ENCODE results near the gene NTRK3.
A peak's percentile ranks its signal among the peaks of the same experiment; 100 is the strongest.

NTRK3 gene

GRCh38 chr15:88257311-88258092 is 963 bp upstream of the NTRK3 start:
- peak in 2 of 3 experiments; percentile 50 for DNase-seq

DNA sequence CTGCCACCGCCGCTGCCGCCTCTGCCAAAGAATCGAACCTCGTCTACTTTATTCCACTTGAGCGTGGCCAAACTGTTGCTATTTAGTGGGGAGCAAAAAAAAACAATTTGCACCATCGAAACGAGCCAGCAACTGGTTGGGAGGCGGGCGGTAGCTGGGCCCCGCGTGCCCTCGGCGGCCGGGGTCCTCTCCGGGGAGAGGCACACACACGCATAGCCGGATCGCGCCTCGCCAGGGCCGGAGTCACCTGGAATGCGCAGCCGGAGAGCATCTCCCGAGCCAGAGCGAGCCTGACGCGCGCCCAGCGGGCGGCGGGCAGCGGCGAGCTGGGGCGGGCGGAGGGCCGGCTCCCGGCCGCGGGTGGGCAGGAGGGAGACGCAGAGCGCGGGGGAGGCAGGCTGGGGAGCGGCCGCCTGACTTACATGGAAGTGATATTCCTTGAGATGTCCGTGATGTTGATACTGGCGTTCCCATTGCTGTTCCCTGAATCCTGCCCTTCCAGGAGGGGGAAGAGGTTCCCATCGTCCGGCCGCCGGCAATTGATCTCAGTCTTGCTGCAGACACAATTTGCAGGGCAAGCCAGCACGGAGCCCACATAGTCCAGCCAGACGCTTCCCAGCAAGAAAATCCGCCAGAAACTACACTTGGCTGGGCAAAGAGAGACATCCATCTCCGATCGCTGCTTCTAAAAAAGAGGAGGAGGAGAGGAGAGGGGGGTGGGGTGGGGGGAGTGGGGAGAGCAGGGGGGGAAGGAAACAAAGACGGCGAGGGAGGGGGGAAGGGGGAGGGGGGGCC is 858 bp downstream of the NTRK3 start:
- peak; percentile 15 to 81 (median 72) for DNase-seq

DNA sequence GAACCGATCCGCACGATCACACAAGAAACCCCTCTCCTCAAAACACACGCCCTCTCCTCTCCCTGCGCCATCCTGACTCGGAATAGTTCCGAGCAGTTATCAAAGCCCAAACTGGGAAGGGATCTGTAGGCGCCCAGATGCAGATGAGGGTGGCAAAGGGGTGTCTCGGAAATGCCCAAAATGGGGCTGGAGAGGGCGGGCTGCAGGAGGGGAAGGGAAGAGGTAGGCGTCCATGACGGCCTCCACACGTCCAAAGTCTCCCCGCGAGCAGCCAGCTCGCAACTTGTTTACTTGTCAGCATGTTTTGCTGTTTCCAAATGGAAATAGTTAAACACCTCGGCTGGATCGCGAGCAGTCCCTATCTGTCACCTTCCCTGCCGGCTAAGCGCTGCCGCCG is 1.5 kb downstream of the NTRK3 start:
- DNase-seq, result peak in 1 of 3 experiments; percentile 43

GRCh38 chr15:88252441-88252840 is 4.1 kb downstream of the NTRK3 start:
- no peak for DNase-seq

DNA sequence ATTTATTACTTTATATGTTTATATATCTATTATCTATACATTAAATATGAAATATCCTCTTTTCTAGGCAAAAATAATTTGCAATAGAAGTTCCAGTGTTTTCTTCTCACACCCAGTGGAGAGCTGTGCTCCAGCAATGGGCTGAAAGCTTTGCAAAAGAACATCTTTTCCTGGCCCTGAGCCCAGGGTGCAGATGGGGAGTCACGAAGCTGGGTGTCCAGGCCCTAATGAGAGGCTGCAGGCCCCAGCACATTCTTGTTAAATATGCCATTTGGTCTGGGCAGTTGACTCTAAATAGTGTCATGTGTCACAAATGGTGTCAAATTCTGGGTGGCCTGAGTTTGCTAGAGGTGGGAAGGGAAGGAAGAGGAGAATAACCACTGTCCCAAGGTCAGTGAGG is 5.7 kb downstream of the NTRK3 start:
- DNase-seq, result no peak

- DNase-seq, result no peak
These were observed 7.3 kb downstream of the NTRK3 start for GRCh38 chr15:88249220-88249619.

- no peak for DNase-seq
These were observed 8.6 kb downstream of the NTRK3 start for GRCh38 chr15:88247914-88248313.

- DNase-seq, result peak; percentile 69 to 90 (median 77)
These were observed 9.7 kb downstream of the NTRK3 start for GRCh38 chr15:88246666-88247446.

GRCh38 chr15:88246081-88246480 is 10.5 kb downstream of the NTRK3 start:
- DNase-seq, result no peak

DNA sequence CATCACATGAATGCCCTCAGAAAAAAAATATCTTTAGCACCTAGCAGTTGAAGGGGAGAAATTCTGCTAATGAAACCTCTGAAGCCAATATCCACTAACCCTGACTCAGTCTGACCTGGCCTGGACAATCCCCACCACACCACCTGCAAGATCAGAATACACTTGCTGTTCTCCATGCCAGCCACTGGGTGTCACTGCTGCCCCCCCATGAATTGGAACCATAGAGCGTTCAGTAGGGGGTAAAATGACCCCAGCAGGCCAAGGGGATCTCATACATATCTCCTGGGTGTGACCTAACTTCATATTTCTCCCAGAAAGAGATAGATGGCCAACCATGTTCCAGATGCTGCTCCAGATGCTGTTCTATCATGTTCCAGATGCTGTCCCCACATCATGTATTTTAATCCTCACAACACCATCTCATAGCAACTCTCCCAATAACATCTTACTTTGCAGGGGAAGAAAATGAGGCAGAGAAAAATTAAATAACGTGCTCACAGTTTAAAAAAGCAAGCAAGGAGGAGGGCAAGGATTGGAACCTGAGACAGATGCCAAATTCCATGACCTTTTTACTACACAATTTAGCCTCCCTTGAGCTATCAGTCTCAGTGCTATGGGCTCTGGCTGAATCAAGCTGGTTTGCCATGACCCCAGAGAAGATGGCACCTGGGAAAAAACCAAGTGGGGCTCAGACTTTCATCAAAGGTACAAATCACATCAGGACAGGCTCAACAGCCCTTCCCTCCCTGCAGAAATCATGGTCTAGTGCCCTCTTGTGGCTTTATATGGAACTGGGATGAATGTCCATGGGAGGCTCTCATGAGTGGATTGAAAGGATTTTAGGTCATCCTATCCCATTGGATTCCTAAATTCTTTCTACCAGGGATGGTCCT is 12.4 kb downstream of the NTRK3 start:
- peak; percentile 7 to 71 (median 21) for DNase-seq

DNA sequence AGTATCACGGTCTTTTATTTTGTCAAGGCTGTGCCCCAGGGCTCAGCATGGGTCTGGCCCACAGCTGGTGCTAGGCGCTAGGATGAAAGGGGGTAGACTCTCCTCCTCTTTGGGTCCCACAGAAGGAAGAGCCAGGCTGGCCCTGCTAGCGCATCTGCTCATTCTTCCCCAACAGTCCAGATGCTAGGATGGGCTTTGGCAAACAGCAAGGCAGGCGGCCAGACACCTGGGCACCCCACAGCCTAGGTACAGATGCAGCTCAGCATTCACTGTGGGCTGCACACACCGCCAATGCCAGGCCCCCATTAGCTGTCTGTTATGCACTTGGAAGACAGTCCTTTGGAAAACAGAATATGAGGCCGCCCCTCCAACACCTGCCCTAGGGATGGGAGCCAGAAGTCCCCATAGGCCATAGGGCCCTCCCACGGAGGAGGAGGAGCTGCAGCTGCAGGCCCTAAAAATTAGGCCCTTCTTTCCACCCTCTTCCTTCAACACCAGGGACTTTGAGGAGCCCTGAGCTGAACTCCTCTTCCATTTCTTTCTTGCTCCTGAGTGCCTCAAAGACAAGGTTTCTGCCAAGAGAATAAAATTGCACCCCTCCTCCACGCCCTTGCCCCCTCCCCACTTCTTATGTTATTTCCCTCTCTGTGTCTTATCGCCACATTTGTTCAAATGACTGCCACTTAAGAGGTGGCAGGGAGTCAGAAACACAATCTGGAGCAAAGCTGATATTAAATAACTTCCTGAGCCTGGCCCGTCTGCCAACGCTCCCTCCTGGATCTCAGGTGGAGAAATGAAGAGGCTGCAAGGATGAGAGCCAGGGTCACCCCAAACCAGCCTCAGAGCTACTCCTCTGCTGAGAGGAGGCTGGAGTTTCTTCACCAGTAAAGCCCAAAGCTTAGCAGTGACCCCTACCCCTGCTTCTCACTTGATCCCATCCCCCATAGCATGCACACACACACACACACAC is 13.7 kb downstream of the NTRK3 start:
- no peak for DNase-seq

GRCh38 chr15:88241461-88241860 is 15.1 kb downstream of the NTRK3 start:
- no peak for DNase-seq

DNA sequence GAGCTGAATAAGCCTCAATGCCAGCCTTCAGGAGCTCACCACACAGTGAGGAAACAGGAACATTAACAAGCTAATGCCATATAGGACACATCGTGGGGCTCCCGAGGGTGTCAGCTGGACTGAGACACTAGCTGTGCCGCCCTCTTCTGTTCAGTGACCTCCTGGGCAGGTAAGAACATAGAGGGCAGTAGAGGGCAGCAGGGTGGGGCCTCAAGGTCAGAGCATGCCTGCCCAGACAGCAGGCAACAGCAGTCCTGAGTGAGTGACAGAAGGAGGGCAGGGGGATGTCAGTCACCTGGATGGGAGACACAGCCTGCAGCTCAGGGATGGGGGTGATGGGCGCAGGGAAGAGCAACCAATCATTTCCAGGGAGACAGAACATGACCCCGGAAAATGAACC is 15.5 kb downstream of the NTRK3 start:
- DNase-seq, result peak in 1 of 3 experiments; percentile 18

- no peak for DNase-seq
These were observed 16.9 kb downstream of the NTRK3 start for GRCh38 chr15:88239594-88239993.

GRCh38 chr15:88238618-88239430 is 17.7 kb downstream of the NTRK3 start:
- DNase-seq, result no peak

DNA sequence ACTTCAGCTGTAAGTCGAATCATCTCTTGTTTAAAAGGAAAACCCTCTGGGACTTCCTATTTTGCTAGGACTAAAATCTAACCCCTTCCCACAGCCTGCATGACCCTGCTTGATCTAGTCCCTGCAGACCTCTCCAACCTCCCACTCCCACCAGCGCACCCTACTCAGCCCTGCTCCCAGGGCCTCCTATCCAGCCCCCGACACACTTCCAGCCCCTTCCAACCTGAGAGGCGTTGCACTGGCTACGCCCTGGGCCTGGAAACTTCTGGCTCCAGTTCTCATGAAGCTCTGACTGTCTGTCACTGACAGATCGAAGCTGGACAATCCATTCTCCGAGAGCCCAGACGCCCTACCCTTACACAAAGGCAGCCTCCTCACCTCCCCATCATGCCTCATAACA is 21.8 kb downstream of the NTRK3 start:
- DNase-seq, result no peak

DNA sequence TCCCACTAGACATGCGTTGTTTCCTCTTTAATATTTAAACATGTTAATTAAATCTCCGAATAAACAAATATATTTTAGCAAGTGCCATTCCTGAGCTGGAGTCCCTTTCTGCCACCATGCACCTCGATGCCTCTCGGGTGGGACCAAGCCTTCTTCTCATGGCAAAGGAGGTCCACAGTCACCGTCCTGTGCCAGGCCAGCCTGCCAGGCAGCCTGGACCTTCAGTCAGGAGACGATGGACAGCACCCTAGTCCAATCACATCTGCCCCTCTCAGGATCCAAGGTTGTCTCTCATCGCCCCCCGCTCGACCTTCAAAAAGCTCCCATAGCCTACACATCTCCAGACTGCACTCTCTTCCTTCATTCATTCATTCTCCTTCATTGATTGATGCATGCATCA is 22.6 kb downstream of the NTRK3 start:
- DNase-seq, result no peak

DNA sequence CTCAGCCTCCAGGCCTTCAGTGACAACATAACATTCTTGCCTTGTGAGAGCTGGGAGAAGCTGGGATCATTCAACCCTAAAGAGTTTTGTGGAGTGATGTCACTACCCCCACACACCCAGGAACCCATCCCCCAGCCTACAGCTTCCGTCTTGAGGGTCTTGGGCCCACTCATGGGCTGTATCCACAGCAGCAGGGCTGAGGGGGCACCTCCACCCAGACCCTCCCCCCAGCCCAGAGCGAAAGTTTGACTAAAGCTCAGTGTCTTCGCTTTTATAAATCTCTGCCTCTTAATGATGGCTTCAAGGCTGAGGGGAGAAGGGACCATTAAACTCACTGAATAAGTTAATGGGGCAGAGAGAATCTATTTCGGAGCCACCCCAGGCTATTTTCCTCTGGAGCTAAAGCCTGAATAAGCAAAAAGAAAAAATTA is 23.8 kb downstream of the NTRK3 start:
- DNase-seq, result no peak

GRCh38 chr15:88231909-88232644 is 24.5 kb downstream of the NTRK3 start:
- no peak for DNase-seq

Data from NCI-H1417 (cell line).